ENCODE measurements around the gene LURAP1L. TPM values are rescaled to one million over a fixed set of nuclear protein-coding genes. Genes with fewer than 3 reads are reported as not detected.

Gene LURAP1L
- polyA plus RNA-seq, 3 donors: not detected

DNA sequence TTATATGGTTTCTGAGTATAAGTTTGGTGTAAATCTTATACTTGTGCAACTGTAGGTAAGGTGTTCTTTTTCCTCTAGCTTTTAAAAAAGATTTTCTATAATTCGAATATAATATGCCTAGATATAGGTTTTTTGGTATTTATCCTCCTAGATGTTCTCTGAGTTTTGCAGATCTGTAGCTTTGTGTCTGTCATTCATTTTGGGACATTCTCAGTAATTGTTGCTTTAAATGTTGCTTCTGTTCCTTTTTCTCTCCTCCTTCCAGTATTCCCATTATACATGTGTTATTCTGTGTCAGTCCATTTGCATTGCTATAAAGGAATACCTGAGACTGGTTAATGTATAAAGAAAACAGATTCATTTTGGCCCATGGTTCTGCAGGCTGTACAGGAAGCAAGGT, 33.7 kb downstream of the LURAP1L start:
- no peaks in the 10 kb centered on the region for H3K36me3 ChIP-seq (replicated peaks in 1 of 2; ENCODE audit: control insufficient read depth in 1 of 2, insufficient read depth in 2 of 2, low read length in 2 of 2)
- no peak overlapping the region for H3K9ac ChIP-seq (ENCODE audit: insufficient read depth, low read length, poor library complexity, severe bottlenecking)
- intact Hi-C loops (cut with micrococcal nuclease): no loop called here
- no peaks in the 10 kb centered on the region for H3K4me1 Mint-ChIP-seq
- no peak for DNase-seq
- H3K4me1 ChIP-seq (ENCODE audit: control insufficient read depth in 1 of 2, insufficient read depth in 2 of 2, low read length in 2 of 2): no peaks in the 10 kb centered on the region
- no peaks in the 10 kb centered on the region for H3K36me3 Mint-ChIP-seq
- H4K20me1 ChIP-seq (ENCODE audit: insufficient read depth, low read length): no peaks in the 10 kb centered on the region
- no peak overlapping the region for H3K27ac ChIP-seq (ENCODE audit: low read depth in 1 of 2, low read length in 2 of 2)
- TF ChIP-seq, protein P1, sequence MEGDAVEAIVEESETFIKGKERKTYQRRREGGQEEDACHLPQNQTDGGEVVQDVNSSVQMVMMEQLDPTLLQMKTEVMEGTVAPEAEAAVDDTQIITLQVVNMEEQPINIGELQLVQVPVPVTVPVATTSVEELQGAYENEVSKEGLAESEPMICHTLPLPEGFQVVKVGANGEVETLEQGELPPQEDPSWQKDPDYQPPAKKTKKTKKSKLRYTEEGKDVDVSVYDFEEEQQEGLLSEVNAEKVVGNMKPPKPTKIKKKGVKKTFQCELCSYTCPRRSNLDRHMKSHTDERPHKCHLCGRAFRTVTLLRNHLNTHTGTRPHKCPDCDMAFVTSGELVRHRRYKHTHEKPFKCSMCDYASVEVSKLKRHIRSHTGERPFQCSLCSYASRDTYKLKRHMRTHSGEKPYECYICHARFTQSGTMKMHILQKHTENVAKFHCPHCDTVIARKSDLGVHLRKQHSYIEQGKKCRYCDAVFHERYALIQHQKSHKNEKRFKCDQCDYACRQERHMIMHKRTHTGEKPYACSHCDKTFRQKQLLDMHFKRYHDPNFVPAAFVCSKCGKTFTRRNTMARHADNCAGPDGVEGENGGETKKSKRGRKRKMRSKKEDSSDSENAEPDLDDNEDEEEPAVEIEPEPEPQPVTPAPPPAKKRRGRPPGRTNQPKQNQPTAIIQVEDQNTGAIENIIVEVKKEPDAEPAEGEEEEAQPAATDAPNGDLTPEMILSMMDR (IDR thresholded peaks at IDR 0.05): no peak
- no peak overlapping the region for H2AFZ ChIP-seq (ENCODE audit: insufficient read depth, low read depth, low read length, poor library complexity, severe bottlenecking)
- H3K9me3 Mint-ChIP-seq: peaks cover 0 to 2% (median 0%) of the 10 kb centered on the region in 7 donors
- no peak overlapping the region for H3K4me2 ChIP-seq (replicated peaks; ENCODE audit: extremely low read depth, low read length, poor library complexity, severe bottlenecking)
- no peaks in the 10 kb centered on the region for H3K27me3 ChIP-seq (ENCODE audit: control insufficient read depth in 2 of 2, insufficient read depth in 2 of 2, low read length in 2 of 2)
- no peak overlapping the region for H3K27ac Mint-ChIP-seq
- peaks cover 0 to 1% (median 0%) of the 10 kb centered on the region in 3 donors for H3K27me3 Mint-ChIP-seq (ENCODE audit: low read depth in 3 of 3)
- no peaks in the 10 kb centered on the region for H3K9me3 ChIP-seq (replicated peaks in 1 of 2; ENCODE audit: control insufficient read depth in 1 of 2, insufficient read depth in 1 of 2, low read length in 2 of 2)
- no CpG with 5 or more reads among the region's 1 CpG for WGBS (ENCODE audit: insufficient coverage)
- H3K4me3 Mint-ChIP-seq: no peak overlapping the region
- H3K4me3 ChIP-seq (replicated peaks in 1 of 3; ENCODE audit: low read depth in 2 of 3, low read length in 3 of 3): no peak overlapping the region
- no peaks in the 10 kb centered on the region for H3K79me2 ChIP-seq (ENCODE audit: insufficient read depth, low read length)

DNA sequence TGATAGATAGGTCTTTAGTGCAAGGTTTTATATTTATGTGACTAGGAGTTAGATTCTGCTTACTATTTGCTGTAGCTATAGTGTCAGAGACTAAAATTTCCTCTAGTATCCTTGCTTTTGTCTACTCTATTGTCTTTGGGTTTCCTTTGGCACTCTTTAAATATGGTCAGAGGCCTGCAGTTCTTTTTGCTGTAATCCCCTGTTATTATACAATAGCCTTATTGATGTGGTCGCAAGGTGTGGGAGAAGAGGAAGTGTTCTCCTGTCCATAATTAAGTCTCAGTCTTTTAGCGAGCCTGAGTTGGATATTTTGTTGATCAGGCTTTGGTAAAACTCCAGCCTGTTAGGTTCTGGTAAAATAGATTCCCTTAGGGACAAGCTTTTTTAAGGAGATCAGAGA, 34.9 kb downstream of the LURAP1L start:
- no peaks in the 10 kb centered on the region for H3K36me3 ChIP-seq (replicated peaks in 1 of 2; ENCODE audit: control insufficient read depth in 1 of 2, insufficient read depth in 2 of 2, low read length in 2 of 2)
- TF ChIP-seq, protein P1 (IDR thresholded peaks at IDR 0.05): no peak
- Mint-ChIP-seq H3K27me3 (ENCODE audit: low read depth in 3 of 3) (peaks cover 0 to 1% (median 0%) of the 10 kb centered on the region in 3 donors), H3K9me3 (peaks cover 0 to 1% (median 0%) of the 10 kb centered on the region in 7 donors), H3K36me3 (no peaks in the 10 kb centered on the region), H3K27ac (no peak overlapping the region), H3K4me1 (no peaks in the 10 kb centered on the region), H3K4me3 (no peak overlapping the region)
- H3K79me2 ChIP-seq (ENCODE audit: insufficient read depth, low read length): no peaks in the 10 kb centered on the region
- no peak overlapping the region for H3K27ac ChIP-seq (ENCODE audit: low read depth in 1 of 2, low read length in 2 of 2)
- intact Hi-C loops (cut with micrococcal nuclease): no loop called here
- WGBS (ENCODE audit: insufficient coverage): 67% methylated on average over 1 of the region's 2 CpGs
- H2AFZ ChIP-seq (ENCODE audit: insufficient read depth, low read depth, low read length, poor library complexity, severe bottlenecking): no peak overlapping the region
- H3K4me3 ChIP-seq (replicated peaks in 1 of 3; ENCODE audit: low read depth in 2 of 3, low read length in 3 of 3): no peak overlapping the region
- no peak for DNase-seq
- H3K9me3 ChIP-seq (replicated peaks in 1 of 2; ENCODE audit: control insufficient read depth in 1 of 2, insufficient read depth in 1 of 2, low read length in 2 of 2): no peaks in the 10 kb centered on the region
- no peaks in the 10 kb centered on the region for H4K20me1 ChIP-seq (ENCODE audit: insufficient read depth, low read length)
- H3K27me3 ChIP-seq (ENCODE audit: control insufficient read depth in 2 of 2, insufficient read depth in 2 of 2, low read length in 2 of 2): no peaks in the 10 kb centered on the region
- no peak overlapping the region for H3K9ac ChIP-seq (ENCODE audit: insufficient read depth, low read length, poor library complexity, severe bottlenecking)
- no peak overlapping the region for H3K4me2 ChIP-seq (replicated peaks; ENCODE audit: extremely low read depth, low read length, poor library complexity, severe bottlenecking)
- H3K4me1 ChIP-seq (ENCODE audit: control insufficient read depth in 1 of 2, insufficient read depth in 2 of 2, low read length in 2 of 2): no peaks in the 10 kb centered on the region
